ENCODE data around the gene DDX10.

GRCh38 chr11:108882211-108882831, 217.5 kb downstream of the DDX10 start:
- TF ChIP-seq CTCF (IDR thresholded peaks at IDR 0.05) (no peak), POLR2A (IDR thresholded peaks at IDR 0.05) (no peak)

Data from esophagus squamous epithelium (tissue), 4 donors.